HG03378 (cell line): Measurements from ENCODE around the gene FOXE3.

Source experiments
- ATAC-seq: cut with Tn5 transposase; IDR thresholded peaks from one replicate; pipeline ENCODE4 v1.9.1; 2021; ENCODE audit warnings: mild to moderate bottlenecking, moderate library complexity; ENCODE audit not compliant: unreplicated experiment

The FOXE3 gene

GRCh38 chr1:47403321-47403910, 12.7 kb upstream of the FOXE3 start:
- ATAC-seq = no peak

DNA sequence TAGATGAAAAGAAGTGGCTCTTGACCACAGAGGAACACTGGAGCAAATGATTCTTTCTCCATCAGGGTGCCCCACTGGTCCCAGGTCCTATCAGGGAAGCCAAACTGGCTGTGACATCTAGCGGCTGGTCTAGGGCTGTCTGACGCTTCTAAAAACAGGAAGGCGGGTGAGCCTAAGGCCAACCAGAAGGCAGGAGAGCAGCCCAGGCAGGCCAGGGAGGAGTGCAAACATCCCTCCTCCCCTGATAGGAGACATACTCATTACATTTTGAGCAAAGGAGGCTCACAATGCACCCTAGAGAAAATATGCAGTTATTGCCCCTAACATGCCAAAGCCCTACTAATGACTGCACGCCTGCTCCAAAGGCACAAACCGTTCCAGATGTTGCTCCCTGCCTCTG, 10.4 kb upstream of the FOXE3 start:
- no peak for ATAC-seq

- ATAC-seq = no peak
Observed at GRCh38 chr1:47406966-47407365, 9.1 kb upstream of the FOXE3 start.

DNA sequence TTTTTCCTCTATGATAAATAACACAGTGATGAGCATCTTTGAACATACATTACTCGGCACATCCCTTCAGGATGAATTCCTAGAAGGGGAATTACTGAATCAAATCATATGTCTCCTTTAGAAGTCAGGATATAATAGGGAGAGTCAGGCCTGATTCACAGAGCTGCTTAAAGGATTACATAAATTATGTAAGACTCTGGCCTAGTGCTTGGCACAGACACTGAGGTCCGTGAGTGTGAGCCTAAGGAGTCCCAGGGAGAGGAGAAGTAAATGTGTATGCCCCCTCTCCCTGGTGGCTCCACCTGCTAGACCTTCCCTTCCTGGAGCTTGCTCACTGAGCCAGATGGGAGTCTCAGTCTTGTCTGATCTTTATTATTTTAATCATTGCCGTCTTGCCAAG, 8.6 kb upstream of the FOXE3 start:
- ATAC-seq = no peak

GRCh38 chr1:47409311-47410067, 6.6 kb upstream of the FOXE3 start:
- ATAC-seq = no peak

- ATAC-seq = no peak
Observed at GRCh38 chr1:47410068-47410455, 6.0 kb upstream of the FOXE3 start.

DNA sequence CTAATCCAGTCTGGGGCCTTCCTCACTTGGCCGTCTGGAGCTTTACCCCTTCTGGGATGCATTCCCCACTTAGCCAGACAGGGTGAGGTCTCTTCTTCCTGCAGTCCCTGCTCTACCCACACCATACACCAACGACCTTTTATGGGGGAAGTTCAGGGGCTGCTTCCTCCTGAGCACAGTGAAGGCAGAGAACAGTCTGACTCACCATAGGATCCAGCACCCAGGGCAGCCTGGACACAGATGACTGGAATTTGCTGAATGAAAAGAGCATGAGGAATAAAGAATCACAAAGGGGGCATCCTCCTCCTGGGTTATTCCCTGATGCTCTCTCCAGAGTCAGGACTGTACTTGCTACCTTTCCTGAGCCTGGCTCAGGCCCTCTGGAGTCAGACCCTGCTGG, 4.6 kb upstream of the FOXE3 start:
- no peak for ATAC-seq

- ATAC-seq = no peak
Observed at GRCh38 chr1:47412437-47412836, 3.6 kb upstream of the FOXE3 start.

DNA sequence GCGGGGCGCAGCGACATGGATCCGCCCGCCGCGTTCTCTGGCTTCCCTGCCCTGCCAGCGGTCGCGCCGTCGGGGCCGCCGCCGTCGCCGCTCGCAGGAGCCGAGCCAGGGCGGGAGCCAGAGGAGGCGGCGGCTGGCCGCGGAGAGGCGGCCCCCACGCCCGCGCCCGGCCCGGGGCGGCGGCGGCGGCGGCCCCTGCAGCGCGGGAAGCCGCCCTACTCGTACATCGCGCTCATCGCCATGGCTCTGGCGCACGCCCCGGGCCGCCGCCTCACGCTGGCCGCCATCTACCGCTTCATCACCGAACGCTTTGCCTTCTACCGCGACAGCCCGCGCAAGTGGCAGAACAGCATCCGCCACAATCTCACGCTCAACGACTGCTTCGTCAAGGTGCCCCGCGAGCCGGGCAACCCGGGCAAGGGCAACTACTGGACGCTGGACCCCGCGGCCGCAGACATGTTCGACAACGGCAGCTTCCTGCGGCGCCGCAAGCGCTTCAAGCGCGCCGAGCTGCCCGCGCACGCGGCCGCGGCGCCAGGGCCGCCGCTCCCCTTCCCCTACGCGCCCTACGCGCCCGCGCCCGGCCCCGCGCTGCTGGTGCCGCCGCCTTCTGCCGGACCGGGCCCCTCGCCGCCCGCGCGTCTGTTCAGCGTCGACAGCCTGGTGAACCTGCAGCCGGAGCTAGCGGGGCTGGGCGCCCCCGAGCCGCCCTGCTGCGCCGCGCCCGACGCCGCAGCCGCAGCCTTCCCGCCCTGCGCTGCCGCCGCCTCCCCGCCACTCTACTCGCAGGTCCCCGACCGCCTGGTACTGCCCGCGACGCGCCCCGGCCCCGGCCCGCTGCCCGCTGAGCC, 459 bp downstream of the FOXE3 start:
- no peak for ATAC-seq

GRCh38 chr1:47417170-47418044, 1.3 kb downstream of the FOXE3 start:
- no peak for ATAC-seq

GRCh38 chr1:47418122-47418521, 2.0 kb downstream of the FOXE3 start:
- ATAC-seq = no peak

GRCh38 chr1:47418681-47419325, 2.7 kb downstream of the FOXE3 start:
- ATAC-seq = no peak

GRCh38 chr1:47420547-47420946, 4.5 kb downstream of the FOXE3 start:
- no peak for ATAC-seq

- ATAC-seq = no peak
Observed at GRCh38 chr1:47423872-47424271, 7.8 kb downstream of the FOXE3 start.

DNA sequence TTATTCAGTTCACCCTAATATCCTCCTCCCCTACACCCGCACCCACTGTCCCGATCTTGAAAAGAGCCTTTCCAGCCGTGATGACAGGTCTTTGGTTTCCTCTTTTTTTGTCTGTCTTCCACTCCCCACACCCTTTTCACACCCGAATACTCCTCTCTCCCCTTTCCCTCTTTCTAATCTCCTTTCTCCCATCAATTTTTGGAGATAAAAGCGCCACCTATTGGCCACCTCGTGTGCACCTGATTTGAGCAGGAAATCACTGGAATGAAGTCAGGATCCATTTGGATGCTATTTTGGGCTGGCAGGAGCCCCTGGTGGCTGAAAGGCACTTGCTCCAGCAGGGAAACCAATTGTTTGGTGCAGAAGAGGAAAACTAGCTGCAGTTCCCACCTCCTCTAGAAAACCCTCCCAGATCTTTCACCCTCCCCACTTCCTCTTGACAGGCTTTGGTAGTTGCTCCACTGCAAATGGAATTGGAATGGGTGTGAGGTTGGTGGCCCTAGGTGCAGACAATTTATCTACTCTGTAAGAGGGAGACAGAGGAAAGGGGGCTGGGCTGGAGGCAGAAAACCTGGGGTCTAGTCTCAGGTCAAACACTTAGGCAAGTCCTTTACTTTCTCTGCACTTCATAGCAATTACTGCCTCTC, 8.4 kb downstream of the FOXE3 start:
- no peak for ATAC-seq

DNA sequence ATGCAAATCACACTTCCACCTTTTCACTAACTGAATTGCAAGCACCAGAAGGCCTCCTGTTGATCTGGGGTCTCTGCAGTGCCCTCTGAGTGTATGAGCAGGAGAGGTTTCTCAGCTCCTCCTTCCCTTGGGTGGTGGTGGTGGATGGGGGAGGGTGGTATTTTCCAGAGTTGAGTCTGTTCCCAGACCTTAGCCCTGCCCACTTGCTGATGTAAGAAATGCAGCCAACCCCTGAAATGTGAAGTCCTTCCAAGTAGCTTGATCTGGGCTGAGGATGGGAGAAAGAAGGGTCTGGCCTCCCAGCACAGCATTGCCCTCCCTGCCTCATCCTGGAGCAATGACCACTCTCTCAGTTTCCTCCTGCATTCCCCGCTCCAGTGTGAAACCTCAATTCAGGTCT, 15.4 kb downstream of the FOXE3 start:
- no peak for ATAC-seq

DNA sequence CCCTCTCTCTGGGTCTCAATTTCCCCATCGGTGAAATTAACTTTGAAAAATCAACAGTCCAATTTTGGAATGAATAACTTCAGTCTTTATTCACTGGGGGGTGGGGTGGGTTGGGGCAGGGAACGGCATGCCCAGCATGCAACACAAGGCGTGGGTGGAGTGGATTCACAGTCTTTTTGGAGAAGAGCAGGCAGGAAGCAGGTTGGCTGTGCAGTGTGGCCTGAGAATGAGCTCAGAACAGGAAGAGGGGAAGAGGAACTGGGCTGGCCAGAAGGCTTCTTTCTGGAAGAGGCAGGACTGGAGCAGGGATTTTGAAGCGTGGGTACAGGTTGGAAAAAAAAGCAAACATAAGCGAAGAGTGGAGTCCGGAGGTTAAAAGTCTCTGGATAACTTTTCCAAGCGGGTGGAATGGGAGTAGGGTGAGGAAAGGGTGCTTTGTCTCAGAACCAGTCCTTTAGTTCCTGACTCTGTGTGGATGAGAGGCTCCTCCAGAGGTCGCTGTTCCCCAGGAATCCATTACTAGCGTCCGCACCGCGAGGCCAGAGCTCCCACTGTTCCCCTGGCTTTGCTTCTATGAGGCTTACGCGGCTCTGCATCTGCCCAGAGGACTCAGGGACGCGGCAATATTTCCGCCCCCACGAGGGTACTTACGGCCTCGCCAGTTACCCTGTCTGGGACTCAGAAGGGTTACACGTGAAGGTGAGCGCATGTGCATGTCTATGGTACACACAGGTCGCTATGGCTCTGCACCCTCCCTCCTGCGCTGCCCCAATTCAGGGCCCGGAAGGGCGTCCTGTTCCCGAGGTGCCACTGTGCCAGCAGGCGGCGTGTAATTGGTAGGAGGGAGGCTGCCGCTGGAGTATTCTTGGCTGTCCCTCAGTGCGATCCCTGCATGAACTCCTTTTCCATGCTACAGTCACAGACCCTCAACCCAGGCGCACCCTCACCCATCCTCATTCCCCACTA, 16.3 kb downstream of the FOXE3 start:
- ATAC-seq = peak; percentile 39

GRCh38 chr1:47433037-47433421, 16.9 kb downstream of the FOXE3 start:
- ATAC-seq = no peak
